GM18498 (cell line): ENCODE measurements around the gene JOSD1.

ENCODE experiments used
- ATAC-seq: cut with Tn5 transposase; IDR thresholded peaks from one replicate; pipeline ENCODE4 v1.9.1; 2021; ENCODE audit warnings: mild to moderate bottlenecking, moderate library complexity; ENCODE audit not compliant: unreplicated experiment

The JOSD1 gene

GRCh38 chr22:38733724-38734381, 33.1 kb upstream of the JOSD1 start:
- ATAC-seq, result no peak

- no peak for ATAC-seq
Observed at GRCh38 chr22:38733329-38733723, 32.6 kb upstream of the JOSD1 start.

GRCh38 chr22:38732251-38732815, 31.6 kb upstream of the JOSD1 start:
- ATAC-seq, result no peak

GRCh38 chr22:38731703-38732161, 31.0 kb upstream of the JOSD1 start:
- no peak for ATAC-seq

- ATAC-seq, result no peak
Observed at GRCh38 chr22:38730411-38730871, 29.7 kb upstream of the JOSD1 start.

GRCh38 chr22:38729946-38730345, 29.2 kb upstream of the JOSD1 start:
- ATAC-seq, result no peak

GRCh38 chr22:38728871-38729796, 28.4 kb upstream of the JOSD1 start:
- ATAC-seq, result no peak

GRCh38 chr22:38727530-38728451, 27.0 kb upstream of the JOSD1 start:
- ATAC-seq, result no peak

- ATAC-seq, result no peak
Observed at GRCh38 chr22:38727123-38727522, 26.4 kb upstream of the JOSD1 start.

GRCh38 chr22:38725900-38726655, 25.3 kb upstream of the JOSD1 start:
- ATAC-seq, result no peak

- no peak for ATAC-seq
Observed at GRCh38 chr22:38724926-38725571, 24.3 kb upstream of the JOSD1 start.

- ATAC-seq, result no peak
Observed at GRCh38 chr22:38724176-38724575, 23.4 kb upstream of the JOSD1 start.

GRCh38 chr22:38721551-38721950, 20.8 kb upstream of the JOSD1 start:
- no peak for ATAC-seq

- ATAC-seq, result no peak
Observed at GRCh38 chr22:38720350-38720749, 19.6 kb upstream of the JOSD1 start.

- no peak for ATAC-seq
Observed at GRCh38 chr22:38719196-38719595, 18.5 kb upstream of the JOSD1 start.

- no peak for ATAC-seq
Observed at GRCh38 chr22:38718414-38718813, 17.7 kb upstream of the JOSD1 start.

- no peak for ATAC-seq
Observed at GRCh38 chr22:38717244-38717643, 16.5 kb upstream of the JOSD1 start.

GRCh38 chr22:38716826-38717225, 16.1 kb upstream of the JOSD1 start:
- ATAC-seq, result no peak

- ATAC-seq, result no peak
Observed at GRCh38 chr22:38716271-38716670, 15.5 kb upstream of the JOSD1 start.
